Spinal cord (tissue), 10 donors: ENCODE results near the gene RETSAT. TPM values are rescaled to one million over a fixed set of nuclear protein-coding genes. Genes with fewer than 3 reads are reported as not detected.

Experiments
- DNase-seq, 6 donors: peaks; one replicate each; pipeline versions ENCODE4 v3.0.0 to v3.0.0-alpha.2; 2013 to 2015; ENCODE audit warnings: low spot score in 6 of 6, low read depth in 4 of 6
- H3K27ac ChIP-seq: one replicate; pipeline ENCODE4 v1.5.1; 2013; ENCODE audit warnings: low read depth, low read length, control low read depth
- H3K27me3 ChIP-seq: one replicate; pipeline ENCODE4 v1.6.1; 2013; ENCODE audit warnings: low read length; ENCODE audit not compliant: control insufficient read depth, insufficient read depth
- H3K36me3 ChIP-seq: one replicate; pipeline ENCODE4 v1.6.1; 2013; ENCODE audit warnings: low read length; ENCODE audit not compliant: control insufficient read depth, insufficient read depth
- H3K4me1 ChIP-seq: one replicate; pipeline ENCODE4 v1.6.1; 2013; ENCODE audit warnings: low read length; ENCODE audit not compliant: control insufficient read depth, insufficient read depth
- H3K4me3 ChIP-seq: one replicate; pipeline ENCODE4 v1.5.1; 2013; ENCODE audit warnings: low read depth, low read length, control low read depth
- H3K9me3 ChIP-seq: one replicate; pipeline ENCODE4 v1.6.1; 2013; ENCODE audit warnings: low read length; ENCODE audit not compliant: control insufficient read depth, insufficient read depth
- WGBS: methylation state at CpG from one replicate; pipeline ENCODE4 v1.1.5; 2013; ENCODE audit warnings: missing lambda C conversion rate; ENCODE audit not compliant: insufficient coverage; 5-methylcytosine and 5-hydroxymethylcytosine counted together
- polyA plus RNA-seq, 2 donors: library from polyadenylated mRNA; unstranded; fragments of 120-200 nt; gene quantifications; one replicate each; pipeline ENCODE4 v1.2.1, GENCODE V29; 2013; ENCODE audit not compliant: insufficient read length in 2 of 2
- total RNA-seq, 2 donors: library from RNA; depleted of rRNA in 1 of 2; stranded (reverse); fragments of 120-200 nt in 1 of 2; fragments of >200 nt in 1 of 2; gene quantifications; one replicate each; pipeline versions ENCODE4 v1.2.3 to v1.2.4, GENCODE V29; 2013 to 2014
- donor health status: healthy.

Gene RETSAT
- total and polyA plus RNA-seq, 4 donors, result 30.6 to 36.4 (median 31.9) TPM

DNA sequence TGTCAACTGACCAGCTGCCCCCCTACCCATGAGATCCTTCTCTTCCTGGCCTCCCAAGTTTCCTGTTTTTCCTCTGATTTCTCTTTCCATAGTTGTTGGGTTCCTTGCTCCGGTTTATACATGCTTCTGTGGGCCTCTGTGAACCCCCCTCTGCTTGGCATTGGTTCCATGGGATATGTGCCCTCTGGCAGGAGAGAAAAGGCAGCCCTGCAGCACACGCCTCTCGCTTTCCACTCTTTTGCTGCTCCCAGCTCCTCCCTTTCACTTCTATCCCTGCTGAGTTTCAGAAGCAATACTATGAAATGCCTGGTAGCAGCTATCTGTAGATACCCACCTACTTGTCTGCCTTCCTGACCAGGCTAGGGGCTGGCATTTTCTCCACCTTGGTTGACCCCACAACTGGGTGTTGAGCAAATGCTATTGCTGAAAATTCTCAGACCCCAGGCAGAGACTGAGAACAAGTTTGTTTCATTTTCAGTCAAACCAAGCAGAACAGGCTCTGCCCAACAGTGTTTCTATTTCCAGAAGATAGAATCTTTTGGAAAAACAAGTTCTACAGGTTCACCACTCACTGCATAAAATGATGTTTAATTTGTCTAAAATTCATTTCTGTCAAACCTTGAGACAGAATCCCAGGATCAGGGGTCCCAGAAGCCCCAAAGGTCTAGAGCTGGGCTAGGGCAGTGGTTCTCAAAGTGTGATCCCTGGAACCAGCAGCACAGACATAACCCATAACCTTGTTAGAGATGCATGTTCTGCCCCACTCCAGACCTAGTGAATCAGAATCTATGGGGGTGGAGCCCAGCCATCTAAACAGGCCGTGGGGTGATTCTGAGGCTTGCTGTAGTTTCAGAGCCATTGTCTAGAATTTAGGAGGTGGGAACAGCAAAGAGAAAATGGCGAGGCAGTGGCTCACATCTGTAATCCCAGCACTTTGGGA lies 42.5 kb upstream of the RETSAT start:
- H3K36me3 ChIP-seq, result peaks cover 24% of the 10 kb centered on the region
- peaks cover 53% of the 10 kb centered on the region for H3K4me1 ChIP-seq
- H3K27me3 ChIP-seq, result no peaks in the 10 kb centered on the region
- no peaks in the 10 kb centered on the region for H3K9me3 ChIP-seq
- DNase-seq, result peak in 1 of 6 donors; percentile 70
- H3K27ac ChIP-seq, result peak overlapping the region; percentile 25
- 50% methylated on average over 5 of the region's 5 CpGs for WGBS
- no peak overlapping the region for H3K4me3 ChIP-seq

DNA sequence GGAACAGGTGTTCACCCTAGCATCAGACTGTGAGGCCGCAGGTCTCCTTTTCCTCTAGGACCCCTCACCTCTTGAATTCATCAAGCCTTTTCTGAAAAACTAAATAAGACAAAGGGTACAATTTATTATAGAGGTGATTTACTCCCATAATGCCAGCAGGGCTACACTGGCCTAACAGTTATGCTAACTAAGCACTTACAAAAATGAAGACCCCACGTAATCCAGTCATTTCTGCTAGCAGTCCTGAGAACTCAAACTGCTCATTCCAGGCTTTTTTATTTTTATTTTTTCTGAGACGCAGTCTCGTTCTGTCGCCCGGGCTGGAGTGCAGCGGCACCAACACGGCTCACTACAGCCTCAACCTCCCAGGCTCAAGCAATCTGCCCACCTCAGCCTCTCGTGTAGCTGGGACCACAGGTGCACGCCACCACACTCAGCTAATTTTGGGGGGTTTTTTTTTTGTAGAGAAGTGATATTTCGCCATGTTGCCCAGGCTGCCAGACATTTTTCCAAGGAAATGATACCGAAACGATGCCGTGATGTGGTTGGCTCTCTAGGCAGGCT lies 41.7 kb upstream of the RETSAT start:
- DNase-seq, result no peak
- Histone ChIP-seq H3K27me3 (no peaks in the 10 kb centered on the region), H3K36me3 (peaks cover 31% of the 10 kb centered on the region), H3K27ac (peak overlapping the region; percentile 25), H3K9me3 (no peaks in the 10 kb centered on the region), H3K4me1 (peaks cover 45% of the 10 kb centered on the region), H3K4me3 (no peak overlapping the region)
- WGBS, result no CpG with 5 or more reads among the region's 14 CpGs

DNA sequence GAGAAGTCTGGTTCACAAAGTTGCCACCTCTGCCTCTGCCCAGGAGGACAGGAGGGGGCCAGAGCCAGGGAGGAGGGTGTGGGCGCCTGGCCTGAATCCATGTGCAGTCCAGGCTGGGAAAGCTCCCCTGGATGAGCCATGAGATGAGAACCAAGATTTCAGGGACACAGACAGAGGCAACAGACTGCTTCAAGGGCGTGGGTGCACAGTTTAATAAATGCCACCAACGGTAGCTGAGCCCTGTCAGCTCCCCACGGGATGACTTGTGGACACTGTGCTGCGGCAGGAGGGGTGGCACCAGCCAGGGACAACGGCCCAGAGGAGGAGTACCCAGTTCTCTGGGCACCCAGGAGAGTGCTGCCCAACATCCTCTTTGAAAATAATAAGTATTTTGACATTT lies 40.6 kb upstream of the RETSAT start:
- 73% methylated on average over 6 of the region's 6 CpGs for WGBS
- Histone ChIP-seq H3K4me3 (no peak overlapping the region), H3K4me1 (peaks cover 35% of the 10 kb centered on the region), H3K36me3 (peaks cover 38% of the 10 kb centered on the region), H3K27me3 (no peaks in the 10 kb centered on the region), H3K27ac (no peak overlapping the region), H3K9me3 (no peaks in the 10 kb centered on the region)
- DNase-seq, result no peak

DNA sequence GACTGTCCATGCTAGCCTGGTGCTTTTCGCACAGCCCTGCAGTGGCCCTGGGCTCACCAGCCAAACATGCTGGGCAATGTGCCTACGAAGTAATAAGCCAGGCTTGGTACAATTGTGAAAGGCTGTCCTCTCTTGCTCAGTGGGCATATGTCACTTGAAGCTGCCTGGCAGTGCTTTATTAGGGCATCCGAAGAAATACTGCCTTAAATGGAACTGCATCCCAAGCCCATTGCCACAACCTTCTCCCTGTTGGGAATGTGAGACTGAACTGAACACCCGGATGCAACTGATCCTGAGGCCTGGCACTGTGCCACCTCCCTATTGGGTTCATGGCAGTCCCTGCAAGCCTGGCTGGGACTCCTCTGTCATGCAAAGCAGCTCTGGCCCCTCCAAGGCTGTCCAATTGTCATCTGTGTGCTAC lies 39.9 kb upstream of the RETSAT start:
- Histone ChIP-seq H3K27ac (peak overlapping the region; percentile 21), H3K27me3 (no peaks in the 10 kb centered on the region), H3K36me3 (peaks cover 44% of the 10 kb centered on the region), H3K4me1 (peaks cover 35% of the 10 kb centered on the region), H3K9me3 (no peaks in the 10 kb centered on the region), H3K4me3 (no peak overlapping the region)
- peak in 2 of 6 donors; percentile 70 to 80 for DNase-seq
- WGBS, result 41% methylated on average over 4 of the region's 4 CpGs

GRCh38 chr2:85393836-85394235 lies 39.5 kb upstream of the RETSAT start:
- H3K4me1 ChIP-seq, result peaks cover 35% of the 10 kb centered on the region
- H3K27ac ChIP-seq, result peak overlapping the region; percentile 21
- no peaks in the 10 kb centered on the region for H3K9me3 ChIP-seq
- H3K36me3 ChIP-seq, result peaks cover 44% of the 10 kb centered on the region
- DNase-seq, result no peak
- H3K27me3 ChIP-seq, result no peaks in the 10 kb centered on the region
- no peak overlapping the region for H3K4me3 ChIP-seq
- 81% methylated on average over 4 of the region's 4 CpGs for WGBS

DNA sequence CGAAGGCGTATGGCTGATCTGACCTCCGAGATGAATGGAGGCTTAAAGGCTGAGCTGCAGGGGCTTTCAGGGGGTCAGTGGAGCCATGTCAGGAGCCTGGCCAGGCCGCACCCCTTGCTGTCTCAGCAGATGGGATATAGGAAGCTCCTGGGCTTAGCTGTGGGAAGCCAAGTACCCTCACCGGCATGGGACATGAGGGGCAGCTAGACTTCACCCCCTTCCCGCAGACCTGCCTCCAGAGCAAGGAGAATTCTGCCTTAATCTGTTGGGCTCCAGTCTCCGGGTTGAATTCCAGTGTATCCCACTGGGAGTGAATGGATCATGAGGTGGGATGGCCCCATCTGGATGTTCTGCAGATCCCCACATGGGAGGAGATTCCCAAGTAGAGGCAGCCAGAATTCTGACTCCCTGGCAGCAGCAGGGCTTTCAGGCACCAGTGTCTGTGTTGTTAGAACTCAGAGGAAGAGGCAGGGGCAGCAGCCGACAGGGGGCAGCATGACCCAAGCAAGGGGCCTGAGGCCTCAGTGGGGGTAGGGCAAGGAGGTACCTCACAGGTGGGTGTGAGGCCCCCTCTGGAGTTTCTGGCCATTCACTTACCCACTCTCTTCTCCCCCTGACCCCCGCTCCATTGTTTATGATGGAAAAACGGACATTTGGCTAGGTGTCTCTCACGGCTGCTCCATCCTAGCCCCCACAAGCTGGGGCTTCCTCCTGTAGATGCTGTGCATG lies 36.8 kb upstream of the RETSAT start:
- no peaks in the 10 kb centered on the region for H3K27me3 ChIP-seq
- peaks cover 22% of the 10 kb centered on the region for H3K4me1 ChIP-seq
- no peak overlapping the region for H3K4me3 ChIP-seq
- no peaks in the 10 kb centered on the region for H3K9me3 ChIP-seq
- peaks cover 45% of the 10 kb centered on the region for H3K36me3 ChIP-seq
- DNase-seq, result peak in 2 of 6 donors; percentile 43 to 55
- WGBS, result 76% methylated on average over 8 of the region's 11 CpGs
- no peak overlapping the region for H3K27ac ChIP-seq

- Histone ChIP-seq H3K27ac (no peak overlapping the region), H3K4me1 (peaks cover 3% of the 10 kb centered on the region), H3K36me3 (peaks cover 47% of the 10 kb centered on the region), H3K9me3 (no peaks in the 10 kb centered on the region), H3K27me3 (no peaks in the 10 kb centered on the region), H3K4me3 (no peak overlapping the region)
- 79% methylated on average over 9 of the region's 9 CpGs for WGBS
- no peak for DNase-seq
Observed at GRCh38 chr2:85388878-85389538, 34.7 kb upstream of the RETSAT start.

- no peaks in the 10 kb centered on the region for H3K9me3 ChIP-seq
- no peak for DNase-seq
- no peaks in the 10 kb centered on the region for H3K27me3 ChIP-seq
- WGBS, result 100% methylated on average over 1 of the region's 2 CpGs
- no peak overlapping the region for H3K27ac ChIP-seq
- H3K4me1 ChIP-seq, result no peaks in the 10 kb centered on the region
- H3K36me3 ChIP-seq, result peaks cover 49% of the 10 kb centered on the region
- H3K4me3 ChIP-seq, result no peak overlapping the region
Observed at GRCh38 chr2:85387754-85388153, 33.4 kb upstream of the RETSAT start.

DNA sequence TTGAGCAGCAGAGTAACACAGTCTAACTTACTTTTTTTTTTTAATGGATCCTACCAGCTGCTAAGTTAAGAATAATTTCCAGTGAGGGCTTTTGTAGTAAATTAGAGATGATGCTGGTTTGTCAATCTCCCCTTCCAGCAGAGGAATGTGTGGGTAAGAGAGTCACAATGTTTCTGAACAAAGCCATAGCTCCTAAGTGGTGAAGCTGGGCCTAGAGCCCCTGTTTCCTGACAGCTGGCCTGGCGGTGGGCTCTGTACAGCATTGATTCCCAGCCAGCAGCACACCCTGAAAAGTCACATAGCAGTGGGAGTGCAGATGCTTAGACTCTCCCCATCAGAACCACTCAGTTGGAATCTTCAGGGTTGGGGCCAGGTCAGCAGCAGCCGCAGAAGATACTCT lies 31.4 kb upstream of the RETSAT start:
- no peak for DNase-seq
- Histone ChIP-seq H3K27ac (no peak overlapping the region), H3K27me3 (no peaks in the 10 kb centered on the region), H3K4me3 (no peak overlapping the region), H3K4me1 (no peaks in the 10 kb centered on the region), H3K9me3 (no peaks in the 10 kb centered on the region), H3K36me3 (peaks cover 40% of the 10 kb centered on the region)
- 65% methylated on average over 2 of the region's 2 CpGs for WGBS
